OCI-LY1 (cell line): ENCODE results near the gene PHF20.
A peak's percentile ranks its signal among the peaks of the same experiment; 100 is the strongest.

Experiments
- H2AFZ ChIP-seq: fragments of 200-600 bp; sonication (generic), shearing (Covaris generic); 2 replicates; pipeline ENCODE4 v1.6.0; 2014; ENCODE audit warnings: antibody characterized with exemption, mild to moderate bottlenecking, low read length
- H3F3A ChIP-seq: fragments of 200-600 bp; sonication (generic), shearing (Covaris generic); 2 replicates; pipeline ENCODE4 v1.6.0; 2014; ENCODE audit warnings: mild to moderate bottlenecking, antibody characterized with exemption, low read length, moderate library complexity; ENCODE audit not compliant: insufficient read depth
- H3K27ac ChIP-seq: fragments of 200-600 bp; sonication (generic); 2 replicates; pipeline ENCODE4 v1.5.1; 2014; ENCODE audit warnings: low read length, mixed run types, mild to moderate bottlenecking, low read depth; ENCODE audit not compliant: poor library complexity, severe bottlenecking
- H3K27me3 ChIP-seq: fragments of 200-600 bp; sonication (generic); 2 replicates; pipeline ENCODE4 v1.6.0; 2014; ENCODE audit warnings: antibody characterized with exemption, mild to moderate bottlenecking, low read length, moderate library complexity; ENCODE audit not compliant: insufficient read depth
- H3K36me3 ChIP-seq: fragments of 200-600 bp; sonication (generic); 2 replicates; pipeline ENCODE4 v1.6.1; 2014; ENCODE audit warnings: mild to moderate bottlenecking, antibody characterized with exemption, low read length, moderate library complexity, mixed read lengths; ENCODE audit not compliant: insufficient read depth
- H3K4me1 ChIP-seq: fragments of 200-600 bp; sonication (generic); 2 replicates; pipeline ENCODE4 v1.5.1; 2014; ENCODE audit warnings: mild to moderate bottlenecking, low read length, moderate library complexity; ENCODE audit not compliant: insufficient read depth, severe bottlenecking
- H3K4me2 ChIP-seq: fragments of 200-600 bp; sonication (generic), shearing (Covaris generic); 2 replicates; pipeline ENCODE4 v1.6.1; 2014; ENCODE audit warnings: low read length
- H3K4me3 ChIP-seq: fragments of 200-600 bp; sonication (generic); 2 replicates; pipeline ENCODE4 v1.5.1; 2014; ENCODE audit warnings: low read length, low read depth, mild to moderate bottlenecking, mixed read lengths; ENCODE audit not compliant: poor library complexity, severe bottlenecking
- H3K79me2 ChIP-seq: fragments of 200-600 bp; shearing (Covaris generic); 2 replicates; pipeline ENCODE4 v1.6.1; 2016; ENCODE audit warnings: mixed run types, low read length, mixed read lengths; ENCODE audit not compliant: insufficient read depth
- H3K9ac ChIP-seq: fragments of 200-600 bp; sonication (generic), shearing (Covaris generic); 2 replicates; pipeline ENCODE4 v1.6.1; 2014; ENCODE audit warnings: mild to moderate bottlenecking, low read length, mixed read lengths
- H3K9me2 ChIP-seq: fragments of 200-600 bp; sonication (generic), shearing (Covaris generic); 2 replicates; pipeline ENCODE4 v1.6.1; 2014; ENCODE audit warnings: low read depth, mild to moderate bottlenecking, low read length, mixed read lengths
- H3K9me3 ChIP-seq: fragments of 200-600 bp; shearing (Covaris generic); 2 replicates; pipeline ENCODE4 v1.6.1; 2014; ENCODE audit warnings: low read length, mixed read lengths
- H4K20me1 ChIP-seq: fragments of 200-600 bp; sonication (generic), shearing (Covaris generic); 2 replicates; pipeline ENCODE4 v1.6.0; 2016; ENCODE audit warnings: mild to moderate bottlenecking, low read length; ENCODE audit not compliant: insufficient read depth
- EZH2 ChIP-seq: fragments of 200-600 bp; sonication (generic), shearing (Covaris generic); IDR thresholded peaks from 2 replicates; pipeline ENCODE4 v1.8.0; 2017; ENCODE audit warnings: borderline replicate concordance, mixed run types, mild to moderate bottlenecking, antibody characterized with exemption, low read length, moderate library complexity, mixed read lengths
- TF ChIP-seq, protein P1 (sequence below): fragments of 200-600 bp; sonication (generic), shearing (Covaris generic); IDR thresholded peaks from 2 replicates; pipeline ENCODE4 v1.5.1; 2017; ENCODE audit warnings: mild to moderate bottlenecking, antibody characterized with exemption, low read length, moderate library complexity, mixed read lengths

PHF20 gene

DNA sequence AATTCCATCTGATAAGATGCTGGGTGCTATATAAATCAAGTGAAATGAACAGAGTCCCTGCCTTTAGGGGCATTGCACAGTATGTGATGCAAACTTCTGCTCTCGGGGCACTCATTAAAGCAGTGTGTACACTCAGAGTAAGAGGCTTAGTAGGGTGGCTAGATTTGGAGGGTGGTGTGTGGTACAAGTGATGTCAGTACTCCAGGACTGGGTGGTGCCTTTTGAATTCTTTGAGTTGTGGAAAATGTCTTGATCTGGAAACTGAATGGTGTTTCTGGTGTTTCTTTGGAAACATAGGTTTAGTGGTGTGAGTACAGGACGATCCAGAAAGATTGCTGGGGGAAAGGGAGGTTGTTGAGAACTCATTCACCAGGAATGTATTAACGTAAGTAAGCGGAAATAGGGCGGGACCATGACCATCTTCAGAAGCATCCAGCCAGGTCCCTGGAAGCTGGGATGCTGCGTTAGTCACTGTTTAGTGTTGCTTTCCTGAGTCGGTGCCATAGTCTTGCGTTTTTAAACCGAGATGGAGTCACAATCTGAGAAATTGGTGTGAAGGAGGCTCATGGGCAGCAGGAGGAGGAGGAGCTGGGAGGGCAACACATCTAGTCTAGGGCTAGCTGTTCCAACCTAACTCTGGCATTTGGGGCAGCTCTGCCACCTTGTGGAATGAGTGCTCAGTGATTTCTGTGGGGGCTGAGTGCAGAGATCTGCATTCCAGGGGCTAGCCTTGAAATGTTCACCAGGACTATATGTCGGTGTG lies 112.1 kb downstream of the PHF20 start:
- Histone ChIP-seq H3K27ac (no peak overlapping the region), H3K4me2 (no peak overlapping the region)

DNA sequence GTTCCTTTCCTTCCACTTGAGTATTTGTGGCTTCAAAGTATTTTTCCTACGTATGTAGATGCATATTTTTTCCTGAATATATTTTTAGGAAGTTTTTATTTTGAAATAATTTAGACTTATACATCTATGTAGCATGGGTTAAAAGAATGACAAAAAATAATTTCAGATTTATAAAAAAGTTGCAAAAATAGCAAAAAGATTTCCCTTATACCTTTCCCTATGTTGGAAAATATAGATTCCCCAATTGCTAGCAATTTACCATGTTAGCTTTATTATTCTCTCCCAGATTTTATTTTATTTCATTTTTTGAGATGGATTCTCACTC lies 112.7 kb downstream of the PHF20 start:
- no peaks in the 10 kb centered on the region for H3K9me2 ChIP-seq
- no peaks in the 10 kb centered on the region for H3K79me2 ChIP-seq
- no peaks in the 10 kb centered on the region for H4K20me1 ChIP-seq
- no peak overlapping the region for H3K4me2 ChIP-seq
- H3K27me3 ChIP-seq: no peaks in the 10 kb centered on the region
- peaks cover 3% of the 10 kb centered on the region; the same call in 1 of the 2 replicates for H3K36me3 ChIP-seq
- H3K4me3 ChIP-seq: no peak overlapping the region
- H3K9ac ChIP-seq: no peak overlapping the region
- TF ChIP-seq, protein P1, sequence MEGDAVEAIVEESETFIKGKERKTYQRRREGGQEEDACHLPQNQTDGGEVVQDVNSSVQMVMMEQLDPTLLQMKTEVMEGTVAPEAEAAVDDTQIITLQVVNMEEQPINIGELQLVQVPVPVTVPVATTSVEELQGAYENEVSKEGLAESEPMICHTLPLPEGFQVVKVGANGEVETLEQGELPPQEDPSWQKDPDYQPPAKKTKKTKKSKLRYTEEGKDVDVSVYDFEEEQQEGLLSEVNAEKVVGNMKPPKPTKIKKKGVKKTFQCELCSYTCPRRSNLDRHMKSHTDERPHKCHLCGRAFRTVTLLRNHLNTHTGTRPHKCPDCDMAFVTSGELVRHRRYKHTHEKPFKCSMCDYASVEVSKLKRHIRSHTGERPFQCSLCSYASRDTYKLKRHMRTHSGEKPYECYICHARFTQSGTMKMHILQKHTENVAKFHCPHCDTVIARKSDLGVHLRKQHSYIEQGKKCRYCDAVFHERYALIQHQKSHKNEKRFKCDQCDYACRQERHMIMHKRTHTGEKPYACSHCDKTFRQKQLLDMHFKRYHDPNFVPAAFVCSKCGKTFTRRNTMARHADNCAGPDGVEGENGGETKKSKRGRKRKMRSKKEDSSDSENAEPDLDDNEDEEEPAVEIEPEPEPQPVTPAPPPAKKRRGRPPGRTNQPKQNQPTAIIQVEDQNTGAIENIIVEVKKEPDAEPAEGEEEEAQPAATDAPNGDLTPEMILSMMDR: no peak
- TF ChIP-seq EZH2: no peak
- H3K9me3 ChIP-seq: no peaks in the 10 kb centered on the region
- H3K27ac ChIP-seq: no peak overlapping the region
- no peaks in the 10 kb centered on the region for H3K4me1 ChIP-seq
- no peak overlapping the region for H2AFZ ChIP-seq
- H3F3A ChIP-seq: no peaks in the 10 kb centered on the region

More for the DNA sequence above, 112.1 kb downstream of the PHF20 start:
- no peaks in the 10 kb centered on the region for H3K9me3 ChIP-seq
- H3K36me3 ChIP-seq: peaks cover 3% of the 10 kb centered on the region; the same call in 1 of the 2 replicates
- no peak for TF ChIP-seq EZH2
- TF ChIP-seq, protein P1: peak; percentile 74
- H3K9me2 ChIP-seq: no peaks in the 10 kb centered on the region
- no peaks in the 10 kb centered on the region for H4K20me1 ChIP-seq
- H3K79me2 ChIP-seq: no peaks in the 10 kb centered on the region
- no peak overlapping the region for H2AFZ ChIP-seq
- H3F3A ChIP-seq: no peaks in the 10 kb centered on the region
- H3K4me1 ChIP-seq: no peaks in the 10 kb centered on the region
- H3K4me3 ChIP-seq: no peak overlapping the region
- H3K27me3 ChIP-seq: no peaks in the 10 kb centered on the region
- H3K9ac ChIP-seq: no peak overlapping the region

DNA sequence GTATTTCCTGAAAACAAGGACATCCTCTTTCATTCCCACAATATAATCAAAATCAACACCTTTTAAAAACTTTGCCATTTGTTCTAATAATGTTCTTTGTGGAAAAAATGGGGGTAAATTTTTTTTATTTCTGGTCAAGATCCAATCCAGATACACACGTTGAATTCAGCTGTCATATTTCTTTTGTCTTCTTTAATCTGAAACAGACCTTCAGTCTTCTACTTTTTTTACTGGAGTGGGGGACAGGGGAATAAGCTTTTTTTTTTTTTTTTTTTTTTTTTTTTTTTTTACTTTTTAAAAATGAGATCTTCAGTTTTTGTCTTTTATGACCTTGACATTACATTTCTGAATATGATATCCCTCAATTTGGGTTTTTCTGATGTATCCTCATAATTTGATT lies 113.4 kb downstream of the PHF20 start:
- Histone ChIP-seq H3K79me2 (no peaks in the 10 kb centered on the region), H3K27ac (no peak overlapping the region), H4K20me1 (no peaks in the 10 kb centered on the region), H3K4me3 (no peak overlapping the region), H3K4me1 (no peaks in the 10 kb centered on the region), H3K36me3 (no peaks in the 10 kb centered on the region; the same call in 1 of the 2 replicates), H3K9ac (no peak overlapping the region), H2AFZ (no peak overlapping the region), H3K9me2 (no peaks in the 10 kb centered on the region), H3F3A (no peaks in the 10 kb centered on the region), H3K27me3 (no peaks in the 10 kb centered on the region), H3K4me2 (no peak overlapping the region), H3K9me3 (no peaks in the 10 kb centered on the region)
- TF ChIP-seq EZH2: no peak
- TF ChIP-seq, protein P1: no peak
